ENCODE measurements around the gene ADA. TPM values are rescaled to one million over a fixed set of nuclear protein-coding genes. Genes with fewer than 3 reads are reported as not detected.
"Not testable (repeated sequence)": the region's sequence is repeated elsewhere in the genome, so short reads cannot be mapped to it uniquely, and the experiment has no call there.

Gene ADA
- total RNA-seq, 2 experiments from 2014 or later: 103 to 107 TPM

- no peaks in the 10 kb centered on the region for H3K9me3 Mint-ChIP-seq
- ChIA-PET POLR2A (no interaction called here), CTCF (interaction anchor here (0.6 to 2.4 kb wide), 7 partner anchors 10 to 382 kb away, joined by 3 to 19 read pairs (median 3); no protein-coding TSS in a partner anchor)
- H3K27ac Mint-ChIP-seq: peak overlapping the region; percentile 79
- H3K4me1 Mint-ChIP-seq: peaks cover 28% of the 10 kb centered on the region
- no peak for DNase-seq
- peak overlapping the region; percentile 44 for H3K4me3 Mint-ChIP-seq
- H3K27me3 Mint-ChIP-seq: no peaks in the 10 kb centered on the region
- H3K36me3 Mint-ChIP-seq (ENCODE audit: low read depth): no peaks in the 10 kb centered on the region
Observed at GRCh38 chr20:44598423-44599305, 52.8 kb downstream of the ADA start.

DNA sequence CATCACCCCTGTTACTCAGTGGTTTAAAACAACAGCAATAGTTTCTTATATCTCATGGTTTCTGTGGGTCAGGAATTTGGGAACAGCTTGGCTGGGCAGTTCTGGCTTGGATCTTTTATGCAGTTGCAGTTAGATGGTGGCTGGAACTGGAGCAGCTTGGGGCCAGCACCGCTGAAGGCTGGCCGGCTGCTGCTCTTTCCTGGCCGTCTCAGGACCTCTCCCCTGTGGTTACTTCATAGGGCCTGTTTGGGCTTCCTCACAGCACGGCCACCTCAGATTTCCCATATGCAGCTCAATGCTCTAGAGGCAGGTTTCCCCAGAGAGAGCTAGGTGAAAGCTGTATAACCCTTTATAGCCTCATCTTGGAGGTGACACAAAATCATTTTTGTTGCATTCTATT, 53.6 kb downstream of the ADA start:
- Mint-ChIP-seq H3K36me3 (ENCODE audit: low read depth) (no peaks in the 10 kb centered on the region), H3K4me1 (peaks cover 28% of the 10 kb centered on the region), H3K4me3 (no peak overlapping the region), H3K9me3 (no peaks in the 10 kb centered on the region), H3K27me3 (no peaks in the 10 kb centered on the region), H3K27ac (peak overlapping the region; percentile 79)
- CTCF ChIA-PET: interaction anchor here (0.6 to 2.4 kb wide), 6 partner anchors 9 to 381 kb away, joined by 3 to 19 read pairs (median 3); no protein-coding TSS in a partner anchor
- DNase-seq: no peak
- POLR2A ChIA-PET: no interaction called here

DNA sequence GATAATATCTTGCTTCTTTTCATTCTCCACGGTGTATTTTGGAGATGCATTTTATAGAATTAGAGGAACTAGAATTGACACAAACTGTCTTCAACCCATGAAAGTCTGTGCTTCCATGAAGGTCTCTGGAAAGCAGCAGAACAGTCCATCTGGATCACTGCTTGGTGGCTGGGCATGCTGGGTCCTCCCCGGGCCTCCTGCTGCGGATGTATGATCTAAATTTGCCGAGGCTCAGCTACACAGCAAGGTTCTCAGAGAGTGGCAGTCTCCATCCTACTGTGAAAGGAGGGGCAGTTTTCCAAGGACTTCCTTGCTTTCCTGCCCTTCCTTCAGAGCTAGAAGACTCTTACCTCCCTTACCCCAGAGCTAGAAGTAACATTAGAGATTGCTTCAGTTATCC, 54.0 kb downstream of the ADA start:
- Mint-ChIP-seq H3K4me1 (peaks cover 28% of the 10 kb centered on the region), H3K27me3 (no peaks in the 10 kb centered on the region)

DNA sequence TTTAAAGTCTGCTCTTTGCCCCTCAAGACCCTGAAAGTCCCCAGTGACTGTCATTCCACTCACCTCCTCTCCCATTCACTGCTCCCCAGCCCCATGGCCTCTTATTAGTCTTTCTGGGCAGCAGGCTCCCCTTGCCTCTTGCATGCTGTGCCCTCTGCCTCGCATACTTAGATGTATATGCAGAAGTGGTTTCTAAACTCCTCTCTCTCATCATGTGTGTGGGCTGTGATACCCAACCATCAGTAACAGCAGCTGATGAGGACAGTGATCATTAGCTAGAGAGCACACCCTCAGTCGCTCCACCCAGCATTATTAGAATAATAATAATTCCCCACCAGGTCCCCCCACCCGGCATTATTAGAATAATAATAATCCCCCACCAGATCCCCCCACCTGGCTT, 54.6 kb downstream of the ADA start:
- ChIA-PET POLR2A (no interaction called here), CTCF (interaction anchor here (0.5 to 2.4 kb wide), 2 partner anchors 12 to 33 kb away, joined by 5 to 19 read pairs; no protein-coding TSS in a partner anchor)
- peaks cover 28% of the 10 kb centered on the region for H3K4me1 Mint-ChIP-seq

More for the DNA sequence above, 54.0 kb downstream of the ADA start:
- ChIA-PET POLR2A (no interaction called here), CTCF (interaction anchor here (0.5 to 2.4 kb wide), 4 partner anchors 9 to 32 kb away, joined by 3 to 19 read pairs (median 6); no protein-coding TSS in a partner anchor)
- Mint-ChIP-seq H3K27ac (no peak overlapping the region), H3K9me3 (no peaks in the 10 kb centered on the region), H3K36me3 (ENCODE audit: low read depth) (no peaks in the 10 kb centered on the region), H3K4me3 (no peak overlapping the region)
- no peak for DNase-seq

GRCh38 chr20:44596010-44596409, 55.5 kb downstream of the ADA start:
- ChIA-PET CTCF (no interaction called here), POLR2A (no interaction called here)
- H3K36me3 Mint-ChIP-seq (ENCODE audit: low read depth): no peaks in the 10 kb centered on the region
- H3K27me3 Mint-ChIP-seq: no peaks in the 10 kb centered on the region
- no peak for DNase-seq
- H3K4me3 Mint-ChIP-seq: no peak overlapping the region
- H3K27ac Mint-ChIP-seq: no peak overlapping the region
- H3K4me1 Mint-ChIP-seq: peaks cover 22% of the 10 kb centered on the region
- no peaks in the 10 kb centered on the region for H3K9me3 Mint-ChIP-seq

More for the DNA sequence above, 54.6 kb downstream of the ADA start:
- DNase-seq: no peak
- no peaks in the 10 kb centered on the region for H3K9me3 Mint-ChIP-seq
- H3K36me3 Mint-ChIP-seq (ENCODE audit: low read depth): no peaks in the 10 kb centered on the region
- no peaks in the 10 kb centered on the region for H3K27me3 Mint-ChIP-seq
- H3K27ac Mint-ChIP-seq: peak overlapping the region; percentile 31
- H3K4me3 Mint-ChIP-seq: no peak overlapping the region

GRCh38 chr20:44594730-44595129, 56.8 kb downstream of the ADA start:
- ChIA-PET POLR2A (no interaction called here), CTCF (interaction anchor here (1.3 to 1.8 kb wide), 2 partner anchors 8 to 90 kb away, joined by 4 to 8 read pairs; no protein-coding TSS in a partner anchor)
- Mint-ChIP-seq H3K36me3 (ENCODE audit: low read depth) (no peaks in the 10 kb centered on the region), H3K27ac (no peak overlapping the region), H3K4me1 (peaks cover 18% of the 10 kb centered on the region), H3K9me3 (no peaks in the 10 kb centered on the region), H3K27me3 (no peaks in the 10 kb centered on the region), H3K4me3 (no peak overlapping the region)
- DNase-seq: no peak

DNA sequence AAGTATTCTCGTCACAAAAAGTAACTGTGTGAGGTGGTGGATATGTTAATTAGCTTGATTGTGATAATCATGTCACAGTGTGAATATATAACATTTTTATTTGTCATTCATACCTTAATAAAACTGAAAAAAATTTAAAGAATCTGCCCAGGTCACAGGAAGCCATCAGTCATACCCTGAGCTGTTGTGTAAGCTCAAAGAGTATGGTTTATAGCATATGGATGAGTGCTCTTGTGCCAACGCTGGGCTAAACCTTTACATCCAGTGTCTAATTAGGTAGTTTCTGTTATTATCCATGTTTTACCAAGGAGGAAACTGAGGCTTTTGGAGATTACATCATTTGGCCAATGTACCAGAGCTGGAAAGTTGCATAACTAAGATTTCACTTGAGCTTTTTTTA, 57.7 kb downstream of the ADA start:
- Mint-ChIP-seq H3K27me3 (no peaks in the 10 kb centered on the region), H3K36me3 (ENCODE audit: low read depth) (no peaks in the 10 kb centered on the region), H3K4me1 (peaks cover 10% of the 10 kb centered on the region), H3K9me3 (no peaks in the 10 kb centered on the region), H3K4me3 (no peak overlapping the region), H3K27ac (no peak overlapping the region)
- CTCF ChIA-PET: interaction anchor here (1.3 to 1.8 kb wide), 2 partner anchors 9 to 91 kb away, joined by 4 to 8 read pairs; no protein-coding TSS in a partner anchor
- POLR2A ChIA-PET: no interaction called here
- DNase-seq: no peak

DNA sequence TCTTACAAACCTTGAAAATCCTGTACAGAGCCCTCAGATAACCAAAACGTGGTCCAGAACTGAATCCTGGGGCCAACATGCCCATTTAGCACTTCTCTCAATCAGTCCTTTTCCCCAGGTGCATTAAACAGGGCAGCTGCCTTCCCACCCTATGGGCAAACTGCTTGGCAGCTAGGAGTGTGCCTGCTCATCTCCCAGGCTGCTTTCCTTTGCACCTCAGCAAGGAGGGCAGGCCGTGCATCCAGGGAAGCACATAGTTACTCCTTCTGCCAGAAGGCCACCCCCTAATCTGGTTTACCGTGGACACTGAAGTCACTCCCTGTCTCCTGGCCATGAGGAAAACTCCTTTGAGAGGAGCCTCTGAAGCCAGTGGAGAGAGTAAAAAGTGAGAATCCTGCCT, 59.1 kb downstream of the ADA start:
- no peaks in the 10 kb centered on the region for H3K27me3 Mint-ChIP-seq
- ChIA-PET POLR2A (no interaction called here), CTCF (no interaction called here)
- no peaks in the 10 kb centered on the region for H3K4me1 Mint-ChIP-seq
- H3K9me3 Mint-ChIP-seq: no peaks in the 10 kb centered on the region
- no peaks in the 10 kb centered on the region for H3K36me3 Mint-ChIP-seq (ENCODE audit: low read depth)
- no peak for DNase-seq
- no peak overlapping the region for H3K4me3 Mint-ChIP-seq
- no peak overlapping the region for H3K27ac Mint-ChIP-seq

DNA sequence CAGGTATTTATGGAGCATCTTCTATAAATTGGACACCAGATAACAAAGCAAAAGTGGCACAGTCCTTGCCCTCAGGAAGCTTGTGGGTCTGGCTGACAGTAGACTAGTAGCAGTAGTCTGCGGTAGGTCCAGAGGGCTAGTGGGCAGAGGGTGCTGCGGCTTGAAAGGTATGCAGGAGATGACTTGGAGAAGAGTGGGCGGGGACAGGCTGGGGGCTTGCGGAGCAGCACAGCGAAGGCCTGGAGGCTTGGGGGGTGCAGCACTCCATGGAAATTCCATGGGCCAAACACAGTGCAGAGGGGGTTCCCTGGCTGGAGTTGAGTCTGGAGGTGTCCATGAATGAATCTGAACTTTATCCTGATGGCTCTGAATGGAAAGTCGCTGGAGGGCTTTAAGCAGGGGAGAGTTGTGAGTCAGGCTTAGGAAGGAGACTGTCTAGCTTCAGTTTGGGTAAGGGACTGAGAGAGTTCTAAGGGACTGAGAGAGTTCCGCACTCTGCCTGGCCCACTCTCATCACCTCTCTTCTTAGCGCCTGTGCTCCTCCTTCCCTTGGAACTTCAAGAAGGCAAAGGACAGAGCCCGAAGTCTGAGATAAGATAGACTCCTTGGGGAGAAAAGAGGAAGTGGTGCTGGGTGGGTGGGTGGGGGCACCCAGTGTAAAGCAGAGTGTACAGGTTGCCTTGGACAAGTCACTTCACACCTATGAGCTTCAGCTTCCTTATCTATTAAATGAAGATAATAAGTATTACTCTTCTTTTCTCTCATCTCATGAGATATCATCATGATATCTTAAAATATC, 60.3 kb downstream of the ADA start:
- CTCF ChIA-PET: interaction anchor here (1.1 kb wide), 1 partner anchor 18 kb away, joined by 4 read pairs; no protein-coding TSS in a partner anchor
- H3K27ac Mint-ChIP-seq: no peak overlapping the region
- no peaks in the 10 kb centered on the region for H3K27me3 Mint-ChIP-seq
- no peaks in the 10 kb centered on the region for H3K36me3 Mint-ChIP-seq (ENCODE audit: low read depth)
- no peak overlapping the region for H3K4me3 Mint-ChIP-seq
- POLR2A ChIA-PET: no interaction called here
- H3K4me1 Mint-ChIP-seq: peaks cover 3% of the 10 kb centered on the region
- no peaks in the 10 kb centered on the region for H3K9me3 Mint-ChIP-seq
- no peak for DNase-seq

DNA sequence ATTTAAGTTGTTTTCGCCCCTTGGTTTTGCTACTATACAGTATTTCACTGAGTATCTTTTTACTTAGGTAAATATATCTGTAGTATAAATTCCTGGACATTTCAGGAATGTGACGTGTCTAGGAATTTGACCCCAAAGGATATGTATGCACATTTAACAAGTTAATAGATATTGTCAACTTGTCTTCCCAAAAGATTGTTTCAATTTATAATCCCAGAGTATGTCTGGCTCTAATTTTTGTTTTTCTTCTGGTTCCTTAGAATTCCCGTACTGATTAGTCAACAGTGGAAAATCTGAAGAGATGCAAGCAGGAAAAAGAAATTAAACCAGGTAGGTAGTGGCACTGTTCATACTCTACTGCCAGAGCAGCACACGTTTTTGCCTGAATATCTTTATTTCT, 62.0 kb downstream of the ADA start:
- H3K36me3 Mint-ChIP-seq (ENCODE audit: low read depth): no peaks in the 10 kb centered on the region
- no peaks in the 10 kb centered on the region for H3K9me3 Mint-ChIP-seq
- H3K4me1 Mint-ChIP-seq: peaks cover 11% of the 10 kb centered on the region
- H3K4me3 Mint-ChIP-seq: no peak overlapping the region
- CTCF ChIA-PET: no interaction called here
- no peak overlapping the region for H3K27ac Mint-ChIP-seq
- DNase-seq: no peak
- POLR2A ChIA-PET: no interaction called here
- no peaks in the 10 kb centered on the region for H3K27me3 Mint-ChIP-seq

GRCh38 chr20:44588321-44588720, 63.2 kb downstream of the ADA start:
- CTCF ChIA-PET: interaction anchor here (1.3 kb wide), 1 partner anchor 10 kb away, joined by 3 read pairs; no protein-coding TSS in a partner anchor

DNA sequence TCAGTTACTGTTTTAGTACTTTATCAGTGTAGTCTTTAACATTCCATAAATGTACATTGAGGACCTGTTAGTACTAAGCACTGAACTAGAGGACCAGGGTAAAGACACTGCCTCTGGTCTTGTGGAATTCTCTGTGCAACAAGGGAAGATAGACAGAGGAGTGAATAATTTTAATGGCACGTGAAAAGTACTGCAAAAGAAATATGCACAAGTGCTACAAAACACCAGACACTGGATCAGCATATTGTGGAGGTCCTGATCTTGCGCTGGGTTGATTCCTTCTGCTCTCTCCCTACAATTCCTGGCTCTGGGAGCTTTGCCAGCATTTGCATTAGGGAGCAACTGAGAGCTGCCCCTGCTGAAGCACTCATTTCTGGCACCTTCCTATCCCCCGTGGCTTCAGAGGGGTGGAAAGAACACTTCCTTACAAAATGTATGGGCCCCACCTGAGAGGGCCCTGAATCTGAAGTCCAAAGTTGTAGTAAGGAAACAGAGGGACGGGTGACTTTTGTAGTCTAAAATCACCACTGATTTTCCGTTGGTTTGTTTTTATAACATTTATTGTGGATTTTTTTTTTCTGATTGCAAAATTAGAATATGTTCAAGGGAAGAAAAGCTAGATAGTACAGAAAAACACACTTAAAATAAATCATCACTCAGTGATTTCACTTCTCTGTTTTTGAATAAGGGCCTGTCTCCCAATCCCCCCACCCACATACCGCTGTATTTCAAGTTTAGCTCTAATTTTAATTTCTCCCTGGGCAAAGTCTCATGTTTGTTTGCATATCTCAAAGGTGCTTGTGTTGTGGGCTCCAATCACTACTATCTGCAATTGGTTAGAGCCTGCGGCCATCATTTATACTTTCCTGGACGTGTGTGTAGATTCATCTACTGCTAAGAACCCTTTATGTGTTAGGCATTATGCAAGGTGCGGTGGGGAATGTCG, 64.2 kb downstream of the ADA start:
- ChIA-PET POLR2A (no interaction called here), CTCF (interaction anchor here (1.6 to 2.7 kb wide), 2 partner anchors 11 kb away, joined by 7 to 9 read pairs; no protein-coding TSS in a partner anchor)
- H3K27me3 Mint-ChIP-seq: no peaks in the 10 kb centered on the region
- H3K4me3 Mint-ChIP-seq: no peak overlapping the region
- H3K36me3 Mint-ChIP-seq (ENCODE audit: low read depth): no peaks in the 10 kb centered on the region
- no peaks in the 10 kb centered on the region for H3K9me3 Mint-ChIP-seq
- no peak for DNase-seq
- H3K27ac Mint-ChIP-seq: no peak overlapping the region
- peaks cover 11% of the 10 kb centered on the region for H3K4me1 Mint-ChIP-seq

More at GRCh38 chr20:44588321-44588720, 63.2 kb downstream of the ADA start:
- H3K27ac Mint-ChIP-seq; DNase-seq; H3K27me3 Mint-ChIP-seq; H3K4me3 Mint-ChIP-seq; H3K36me3 Mint-ChIP-seq (ENCODE audit: low read depth); H3K9me3 Mint-ChIP-seq; POLR2A ChIA-PET: not testable (repeated sequence)
- H3K4me1 Mint-ChIP-seq: peaks cover 11% of the 10 kb centered on the region

Measured in activated CD4-positive, alpha-beta T cell treated with anti-CD3 and anti-CD28 coated beads, Interleukin-2, amount 10 ng/mL, durations not matched to agents 7 days and 5 days (primary cell).